CD4-positive, alpha-beta T cell treated with Interleukin-15 for 4 hours (primary cell): ENCODE data around the gene RBM11.
"Not testable (repeated sequence)": the region's sequence is repeated elsewhere in the genome, so short reads cannot be mapped to it uniquely, and the experiment has no call there.

Experiments
- DNase-seq: peaks from one replicate; pipeline ENCODE4 v3.0.0-alpha.2; 2020; ENCODE audit warnings: low spot score

The RBM11 gene

DNA sequence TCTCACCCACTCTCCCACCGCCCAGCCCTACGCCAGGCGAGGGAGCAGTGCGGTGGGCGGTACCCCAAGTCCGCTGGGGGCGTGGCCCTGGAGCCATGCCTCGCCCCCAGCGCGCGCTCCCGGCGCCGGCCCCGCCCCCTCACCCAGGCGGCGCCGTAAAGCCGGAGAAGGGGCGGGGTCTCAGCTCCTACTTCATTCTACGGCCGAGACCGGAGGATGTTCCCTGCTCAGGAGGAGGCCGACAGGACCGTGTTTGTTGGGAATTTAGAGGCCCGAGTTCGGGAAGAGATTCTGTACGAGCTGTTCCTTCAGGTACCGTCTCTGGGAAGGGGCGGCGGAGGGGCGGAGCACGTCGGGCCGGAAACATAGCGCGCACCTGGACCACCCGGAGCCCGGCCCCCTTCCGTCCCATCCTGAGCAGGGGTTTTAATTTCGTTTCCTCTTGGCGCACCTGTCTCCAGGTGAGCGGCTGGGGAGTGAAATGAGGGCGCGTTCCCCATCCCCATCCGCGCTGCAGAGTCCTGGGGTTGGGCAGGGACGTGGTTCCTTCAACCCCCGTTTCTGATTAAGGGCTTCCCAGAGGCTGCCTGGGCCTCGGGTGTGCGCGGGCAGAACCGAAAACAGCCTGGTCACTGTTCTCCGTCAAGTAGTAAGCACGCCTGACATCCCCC, at the start of gene RBM11:
Gene RBM11, plus strand, starts transcription at position 187 of the 671 bp plus-strand sequence. Its CDS starts 30 bp downstream, at position 217.
- DNase-seq, result peak; percentile 68

- DNase-seq, result not testable (repeated sequence)
Observed at GRCh38 chr21:14166463-14167223, 49.3 kb upstream of the RBM11 start.

DNA sequence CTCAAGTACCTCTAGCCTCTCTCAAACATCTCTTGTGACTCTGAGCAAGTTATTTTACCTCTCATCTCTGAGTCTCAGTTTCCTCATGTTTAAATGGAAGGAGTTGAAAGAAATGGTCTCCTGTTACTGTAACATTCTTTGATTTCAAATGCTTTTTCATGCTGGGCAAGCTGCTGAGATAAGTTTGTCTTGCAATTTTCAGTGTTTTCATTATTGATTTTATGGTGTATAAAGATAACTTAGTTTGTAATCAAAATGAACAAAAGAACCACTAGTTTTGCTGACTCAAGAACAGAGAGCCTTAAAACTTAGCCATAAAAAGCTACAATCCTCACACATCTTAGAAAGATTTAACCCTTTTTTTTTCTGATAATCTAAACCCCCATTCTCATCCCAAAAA, 9.7 kb upstream of the RBM11 start:
- DNase-seq, result no peak

DNA sequence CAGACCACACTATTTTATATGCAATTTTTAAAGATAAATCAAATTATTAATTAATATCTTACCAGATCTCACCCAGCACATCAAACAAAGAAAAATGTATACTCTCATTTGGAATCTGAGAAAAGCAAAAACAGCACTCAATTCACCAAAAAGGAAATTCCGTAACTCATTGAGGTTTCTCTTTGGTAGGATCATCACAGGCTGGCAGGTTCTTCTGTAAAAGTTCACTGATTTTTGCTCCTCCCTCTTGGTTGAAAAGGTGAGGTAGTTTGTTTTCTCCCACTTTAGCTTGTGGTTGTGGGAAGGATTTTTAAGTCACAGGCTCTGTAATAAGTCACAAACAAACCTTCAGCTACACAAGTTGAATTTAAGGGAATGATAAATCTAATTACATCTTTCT, 5.2 kb upstream of the RBM11 start, which contains the start of gene LIPI:
Gene LIPI, minus strand, starts transcription at position 218 of the 400 bp plus-strand sequence. Its CDS starts 110 bp downstream, at position 108.
- DNase-seq, result no peak

- DNase-seq, result no peak
Observed at GRCh38 chr21:14213164-14213563, 2.8 kb upstream of the RBM11 start.

DNA sequence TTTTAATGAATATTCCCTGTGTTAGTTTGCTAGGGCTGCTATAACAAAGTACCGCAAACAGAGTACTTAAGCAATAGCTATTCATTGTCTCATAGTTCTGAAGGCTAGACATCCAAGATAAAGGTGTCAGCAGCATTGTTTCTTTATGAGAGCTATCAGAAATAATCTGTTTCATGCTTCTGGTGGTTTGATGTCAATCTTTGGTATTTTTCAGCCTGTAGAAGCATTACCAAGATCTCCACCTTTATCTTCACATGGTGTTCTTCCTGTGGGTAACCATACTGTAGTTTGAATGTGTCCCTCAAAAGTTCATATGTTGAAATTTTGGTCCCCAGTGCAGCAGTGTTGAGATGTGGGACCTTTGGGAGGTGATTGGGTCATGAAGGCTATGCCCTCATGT, 7.4 kb downstream of the RBM11 start:
- DNase-seq, result no peak

GRCh38 chr21:14229399-14229798, 13.4 kb downstream of the RBM11 start:
- DNase-seq, result no peak

GRCh38 chr21:14235101-14235500, 19.1 kb downstream of the RBM11 start:
- no peak for DNase-seq

DNA sequence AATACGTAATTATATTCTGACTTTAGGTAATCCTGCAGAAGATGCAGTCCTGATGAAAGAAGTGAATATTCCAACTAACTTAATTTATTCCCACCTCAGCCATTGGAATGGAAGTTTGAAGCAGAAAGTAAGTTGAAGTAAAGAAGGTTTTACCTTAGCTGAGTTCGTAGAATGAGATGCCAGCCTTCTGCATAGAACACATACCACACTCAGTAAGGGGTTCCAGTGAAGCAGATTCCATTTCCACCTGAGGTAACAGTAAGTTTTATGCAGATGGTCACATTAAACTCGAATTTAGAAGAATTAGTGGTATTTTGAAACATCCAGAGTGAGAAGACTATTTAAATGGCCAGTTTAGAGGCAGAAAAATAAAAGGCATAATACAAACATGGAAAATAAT, 20.2 kb downstream of the RBM11 start:
- no peak for DNase-seq

GRCh38 chr21:14239281-14239680, 23.3 kb downstream of the RBM11 start:
- DNase-seq, result no peak

DNA sequence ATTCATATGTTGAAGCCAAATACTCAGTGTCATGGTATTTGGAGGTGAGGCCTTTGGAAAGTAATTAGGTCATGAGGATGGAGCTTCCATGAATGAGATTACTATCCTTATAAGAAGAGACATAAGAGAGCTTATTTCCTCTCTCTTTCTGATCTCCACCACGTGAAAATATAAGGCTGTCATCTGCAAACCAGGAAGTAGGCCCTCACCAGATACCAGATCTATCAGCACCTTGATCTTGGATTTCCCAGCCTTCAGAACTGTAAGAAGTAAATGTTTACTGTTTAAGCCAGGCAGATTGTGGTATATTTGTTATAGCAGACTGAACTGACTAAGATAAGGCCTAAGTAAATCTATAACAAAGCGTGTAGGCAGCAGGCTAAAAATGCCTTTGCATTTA, 25.3 kb downstream of the RBM11 start:
- no peak for DNase-seq

DNA sequence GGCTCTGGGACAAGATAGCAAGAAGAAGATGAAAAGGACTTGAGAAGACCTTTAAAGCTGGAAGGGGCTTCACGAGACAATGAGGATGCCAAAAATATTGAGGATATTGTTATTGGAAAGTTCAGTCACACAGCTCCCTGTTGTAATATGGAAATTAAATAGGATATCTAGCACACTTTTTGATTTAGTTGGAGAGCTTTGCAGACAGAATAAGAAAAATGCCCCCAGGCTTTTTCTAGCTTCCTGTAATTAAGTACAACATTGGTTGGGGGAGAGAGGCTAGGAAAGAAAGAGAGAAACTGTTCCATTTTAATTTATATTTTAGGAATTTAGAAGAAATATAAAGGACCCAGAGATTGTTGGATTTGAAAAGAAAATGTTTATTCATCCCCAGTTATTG, 27.5 kb downstream of the RBM11 start:
- DNase-seq, result no peak

GRCh38 chr21:14243874-14244273, 27.9 kb downstream of the RBM11 start:
- DNase-seq, result no peak

DNA sequence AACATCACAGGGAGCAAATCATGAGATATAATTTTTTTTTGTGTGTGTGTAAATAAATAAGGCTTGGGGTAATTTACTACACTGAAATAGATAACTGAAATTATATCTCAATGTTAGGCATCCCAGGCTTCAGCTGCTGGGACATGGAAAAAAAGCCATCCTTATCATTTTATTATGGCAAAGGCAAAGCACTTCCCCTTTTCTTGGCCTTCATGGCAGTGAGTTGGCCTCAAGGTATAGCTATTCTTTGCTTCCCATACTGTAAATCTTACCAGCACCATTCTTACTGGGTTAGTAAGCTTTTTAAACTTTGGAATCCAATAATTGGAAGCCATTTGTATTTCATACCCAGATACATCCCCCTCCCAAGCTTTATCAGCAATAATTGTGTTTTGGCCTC, 29.0 kb downstream of the RBM11 start:
- DNase-seq, result no peak

DNA sequence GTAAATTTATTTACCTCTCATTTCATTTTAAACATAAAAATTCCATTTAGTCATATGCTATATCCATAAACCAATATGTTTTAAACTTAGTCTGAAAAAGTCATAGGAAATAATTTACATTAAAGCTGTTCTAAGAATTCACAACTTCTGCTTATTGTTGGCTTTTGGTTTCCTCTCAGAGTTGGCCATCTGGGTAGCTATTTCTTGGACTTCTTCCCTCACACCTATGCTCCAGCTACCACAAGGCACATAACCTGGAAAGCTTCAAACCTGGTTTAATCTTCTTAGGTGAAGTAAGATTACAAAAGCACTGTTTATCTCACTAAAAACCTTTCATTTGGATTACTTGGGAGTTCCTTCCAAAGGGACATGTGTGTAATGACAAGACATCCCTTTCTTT, 29.8 kb downstream of the RBM11 start:
- DNase-seq, result no peak

- DNase-seq, result no peak
Observed at GRCh38 chr21:14251336-14251735, 35.4 kb downstream of the RBM11 start.

- DNase-seq, result peak; percentile 11
Observed at GRCh38 chr21:14259747-14260146, 43.8 kb downstream of the RBM11 start.

- DNase-seq, result no peak
Observed at GRCh38 chr21:14260174-14260764, 44.3 kb downstream of the RBM11 start.

- no peak for DNase-seq
Observed at GRCh38 chr21:14262039-14262438, 46.1 kb downstream of the RBM11 start.

DNA sequence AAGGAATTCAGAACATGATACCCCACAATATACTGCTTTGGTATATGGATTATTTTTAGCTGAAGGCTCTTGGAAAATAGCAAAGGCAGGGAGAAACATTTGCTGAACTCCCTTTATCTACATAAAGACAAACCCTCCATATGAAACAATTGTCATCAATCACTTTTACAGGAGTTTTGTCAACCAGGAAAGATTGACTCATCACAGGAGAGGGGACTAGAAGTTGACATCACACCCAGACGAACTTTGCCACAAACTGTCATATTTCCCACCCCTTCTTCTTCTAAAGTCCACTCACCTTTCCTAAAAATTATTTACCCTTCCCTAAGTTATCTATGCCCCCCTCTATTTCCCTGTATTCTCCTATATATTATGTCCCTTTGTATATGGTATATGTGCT, 47.9 kb downstream of the RBM11 start:
- no peak for DNase-seq

DNA sequence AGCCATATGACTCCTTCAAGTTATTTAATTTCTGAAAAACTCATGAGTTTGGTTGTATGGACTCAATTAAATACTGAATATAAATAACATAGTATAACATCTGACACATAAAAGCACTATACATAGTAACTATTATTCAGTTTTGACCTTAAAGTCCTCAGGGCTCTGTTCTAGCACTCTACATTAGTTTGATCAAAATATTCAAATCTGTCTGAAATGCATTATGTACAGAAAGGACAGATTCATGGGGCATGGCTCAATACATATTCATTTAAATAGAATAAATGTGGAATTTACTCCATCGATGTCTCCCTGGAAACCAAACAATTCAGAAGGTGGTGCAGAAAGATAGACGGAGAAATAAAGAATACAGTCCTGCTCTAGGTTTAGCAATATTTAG, 49.1 kb downstream of the RBM11 start:
- DNase-seq, result no peak

- no peak for DNase-seq
Observed at GRCh38 chr21:14267076-14267475, 51.1 kb downstream of the RBM11 start.

DNA sequence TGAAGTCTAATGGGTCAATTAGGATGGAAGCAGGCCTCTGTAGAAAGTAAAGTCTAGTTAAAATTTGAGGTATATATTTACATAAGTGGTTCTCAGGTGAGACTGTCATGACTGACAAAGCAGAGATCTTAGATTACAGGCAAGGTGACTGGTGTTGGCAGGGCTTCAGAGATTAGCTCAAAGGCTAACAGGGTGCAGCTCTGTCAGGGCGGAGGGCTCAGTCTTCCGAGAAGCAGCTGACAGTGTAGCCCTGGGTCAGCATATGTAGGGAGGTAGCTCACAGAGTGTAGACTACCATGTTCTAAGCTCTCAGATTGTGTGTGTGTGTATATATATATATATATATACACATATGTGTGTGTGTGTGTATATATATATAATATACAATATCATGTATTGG, 54.7 kb downstream of the RBM11 start:
- no peak for DNase-seq
